ENCODE results near the gene GABPB2. TPM values are rescaled to one million over a fixed set of nuclear protein-coding genes. Genes with fewer than 3 reads are reported as not detected.

GABPB2 gene
- total RNA-seq, 1 experiment from 2014 or later, result 6.4 TPM

DNA sequence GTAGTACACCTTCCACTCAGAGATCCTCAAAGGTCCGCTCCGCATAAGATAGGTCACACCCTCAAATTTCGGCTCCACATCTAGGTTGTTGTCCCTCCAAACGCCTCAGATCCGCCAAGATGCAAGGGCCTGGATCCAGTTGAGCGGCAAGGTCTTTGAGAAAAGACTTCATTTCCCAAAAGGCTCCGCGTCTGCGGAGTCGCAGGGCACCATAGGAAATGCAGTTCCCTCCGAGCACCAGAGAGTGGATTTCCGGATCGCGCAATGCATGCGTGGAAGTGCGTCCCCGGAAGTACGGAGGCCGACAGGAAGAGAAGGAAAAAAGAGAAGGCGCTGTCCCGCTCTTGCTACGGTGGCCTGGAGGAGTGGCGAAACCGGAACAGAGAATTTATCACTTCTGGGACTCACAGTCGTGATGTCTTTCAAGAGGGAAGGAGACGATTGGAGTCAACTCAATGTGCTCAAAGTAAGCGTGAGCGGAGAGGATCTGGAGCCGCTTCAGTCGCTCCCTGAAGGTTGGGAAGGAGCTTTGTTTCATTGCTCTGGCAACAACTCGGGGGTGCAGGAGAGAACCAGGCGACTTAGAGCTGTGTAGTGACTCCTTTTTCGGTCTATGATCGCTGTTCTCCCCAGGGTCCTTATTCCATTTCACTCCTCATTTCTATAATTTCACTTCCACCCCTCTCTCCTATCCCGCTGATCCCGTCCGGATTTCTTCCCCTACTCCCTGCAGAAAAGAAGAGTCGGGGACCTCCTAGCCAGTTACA, 95.4 kb downstream of the GABPB2 start, which contains the start of the genes LYSMD1 and SCNM1:
TSS of gene LYSMD1 (minus strand) at position 165 of the 767 bp plus-strand sequence. CDS start 644 bp downstream, outside the sequence.
TSS of gene SCNM1 (plus strand) at position 407 of the 767 bp plus-strand sequence. CDS start at position 416, 9 bp downstream.
- Histone ChIP-seq H3K27me3 (ENCODE audit: low read length) (no peaks in the 10 kb centered on the region), H3K4me3 (ENCODE audit: low read length) (peak within 1 kb of the TSS; percentile 85), H3K27ac (ENCODE audit: low read length) (peak within 1 kb of the TSS; percentile 25), H3K36me3 (ENCODE audit: low read depth, low read length) (peaks cover 5% of the 10 kb centered on the region; the same call in 1 of the 2 replicates), H2AFZ (ENCODE audit: low read length) (peak within 1 kb of the TSS; percentile 96), H3K4me1 (ENCODE audit: insufficient read depth, low read length) (peaks cover 18% of the 10 kb centered on the region), H3K9me3 (ENCODE audit: low read length) (no peaks in the 10 kb centered on the region), H3K9me2 (replicated peaks; ENCODE audit: low read length) (no peaks in the 10 kb centered on the region), H4K20me1 (ENCODE audit: low read length) (no peaks in the 10 kb centered on the region), H3F3A (ENCODE audit: low read length, unreplicated experiment) (no peaks in the 10 kb centered on the region), H3K79me2 (ENCODE audit: low read length) (peaks cover 32% of the 10 kb centered on the region), H3K9ac (ENCODE audit: low read length) (peak within 1 kb of the TSS; percentile 87), H3K4me2 (ENCODE audit: low read length) (peak within 1 kb of the TSS; percentile 94)
- intact Hi-C loops (cut with micrococcal nuclease), result no loop called here
- CTCF ChIA-PET, result interaction anchor here (1.6 kb wide), 1 partner anchor 66 kb away, joined by 12 read pairs; no protein-coding TSS in a partner anchor
- BruUV-seq (replicated peaks), result TSS peak; percentile 87
- DNase-seq (peak; percentile 100), ATAC-seq (peak; percentile 93)
- no peak for TF ChIP-seq EZH2phosphoT487 (IDR thresholded peaks at IDR 0.05; ENCODE audit: borderline replicate concordance, low read length)
- TF ChIP-seq, protein P1, sequence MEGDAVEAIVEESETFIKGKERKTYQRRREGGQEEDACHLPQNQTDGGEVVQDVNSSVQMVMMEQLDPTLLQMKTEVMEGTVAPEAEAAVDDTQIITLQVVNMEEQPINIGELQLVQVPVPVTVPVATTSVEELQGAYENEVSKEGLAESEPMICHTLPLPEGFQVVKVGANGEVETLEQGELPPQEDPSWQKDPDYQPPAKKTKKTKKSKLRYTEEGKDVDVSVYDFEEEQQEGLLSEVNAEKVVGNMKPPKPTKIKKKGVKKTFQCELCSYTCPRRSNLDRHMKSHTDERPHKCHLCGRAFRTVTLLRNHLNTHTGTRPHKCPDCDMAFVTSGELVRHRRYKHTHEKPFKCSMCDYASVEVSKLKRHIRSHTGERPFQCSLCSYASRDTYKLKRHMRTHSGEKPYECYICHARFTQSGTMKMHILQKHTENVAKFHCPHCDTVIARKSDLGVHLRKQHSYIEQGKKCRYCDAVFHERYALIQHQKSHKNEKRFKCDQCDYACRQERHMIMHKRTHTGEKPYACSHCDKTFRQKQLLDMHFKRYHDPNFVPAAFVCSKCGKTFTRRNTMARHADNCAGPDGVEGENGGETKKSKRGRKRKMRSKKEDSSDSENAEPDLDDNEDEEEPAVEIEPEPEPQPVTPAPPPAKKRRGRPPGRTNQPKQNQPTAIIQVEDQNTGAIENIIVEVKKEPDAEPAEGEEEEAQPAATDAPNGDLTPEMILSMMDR (conservative IDR thresholded peaks at IDR 0.05; ENCODE audit: low read depth, low read length), result no peak
- no peak for TF ChIP-seq EZH2 (IDR thresholded peaks at IDR 0.05; ENCODE audit: low read length, unreplicated experiment)
- POLR2A ChIA-PET (ENCODE audit: unreplicated experiment), result interaction anchor here (0.6 to 1.1 kb wide), 4 partner anchors 23 to 86 kb away, joined by 3 to 10 read pairs (median 6); partner anchors contain the start of gene VPS72

DNA sequence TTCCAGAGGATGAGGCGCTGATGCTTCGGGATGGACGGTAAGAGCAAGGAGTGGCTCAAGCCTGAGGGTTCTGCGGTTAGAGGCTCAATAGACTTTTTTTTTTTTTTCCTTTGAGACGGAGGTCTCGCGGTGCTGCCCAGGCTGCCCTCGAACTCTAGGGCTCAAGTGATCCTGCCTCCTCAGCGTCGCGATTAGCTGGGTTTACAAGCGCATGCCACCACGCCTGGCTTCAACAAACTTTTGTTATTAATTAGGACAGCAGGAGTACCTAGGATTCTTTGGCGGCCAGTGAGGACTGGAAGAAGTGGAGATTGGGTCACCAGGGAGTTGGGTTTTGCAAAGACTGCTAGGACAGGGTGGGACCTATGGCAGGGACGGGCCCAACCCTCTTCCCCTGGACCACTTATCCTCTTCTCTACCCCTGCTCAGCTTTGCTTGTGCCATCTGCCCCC, 96.0 kb downstream of the GABPB2 start:
- intact Hi-C loops (cut with micrococcal nuclease), result no loop called here
- Histone ChIP-seq H3K27ac (ENCODE audit: low read length) (peak overlapping the region; percentile 25), H3K9ac (ENCODE audit: low read length) (peak overlapping the region; percentile 87), H4K20me1 (ENCODE audit: low read length) (no peaks in the 10 kb centered on the region), H3K36me3 (ENCODE audit: low read depth, low read length) (peaks cover 3% of the 10 kb centered on the region; the same call in 1 of the 2 replicates), H3K79me2 (ENCODE audit: low read length) (peaks cover 32% of the 10 kb centered on the region), H3K4me2 (ENCODE audit: low read length) (peak overlapping the region; percentile 94), H3K9me2 (replicated peaks; ENCODE audit: low read length) (no peaks in the 10 kb centered on the region), H3K9me3 (ENCODE audit: low read length) (no peaks in the 10 kb centered on the region), H3K4me3 (ENCODE audit: low read length) (peak overlapping the region; percentile 85), H3F3A (ENCODE audit: low read length, unreplicated experiment) (no peaks in the 10 kb centered on the region), H3K4me1 (ENCODE audit: insufficient read depth, low read length) (peaks cover 18% of the 10 kb centered on the region), H3K27me3 (ENCODE audit: low read length) (no peaks in the 10 kb centered on the region), H2AFZ (ENCODE audit: low read length) (peak overlapping the region; percentile 96)
- TF ChIP-seq EZH2phosphoT487 (IDR thresholded peaks at IDR 0.05; ENCODE audit: borderline replicate concordance, low read length), result no peak
- no peak for TF ChIP-seq EZH2 (IDR thresholded peaks at IDR 0.05; ENCODE audit: low read length, unreplicated experiment)
- TF ChIP-seq, protein P1 (conservative IDR thresholded peaks at IDR 0.05; ENCODE audit: low read depth, low read length), result no peak
- ATAC-seq (peak; percentile 20), DNase-seq (peak; percentile 50)
- ChIA-PET CTCF (no interaction called here), POLR2A (ENCODE audit: unreplicated experiment) (interaction anchor here (0.5 to 1.1 kb wide), 4 partner anchors 23 to 85 kb away, joined by 3 to 7 read pairs (median 4); no protein-coding TSS in a partner anchor)
- BruUV-seq (replicated peaks), result no TSS peak

All from PC-3 (cell line).